HEK293T (cell line): ENCODE data around the gene AQP11.

Experiments
- CTCF ChIA-PET: fragments of 350-600 bp; formaldehyde crosslinking; extraction: SDS; loops from one replicate; lab custom pipeline; 2021; ENCODE audit warnings: antibody characterized with exemption, inconsistent platforms; lab: Yijun Ruan, JAX
- POLR2A ChIA-PET: fragments of 350-600 bp; formaldehyde crosslinking; extraction: SDS; loops from one replicate; lab custom pipeline; 2020; ENCODE audit warnings: antibody characterized with exemption, inconsistent platforms; lab: Yijun Ruan, JAX
- DNase-seq: peaks from one replicate; pipeline ENCODE4 v3.0.0; 2012; ENCODE audit warnings: mixed read lengths; ENCODE audit errors: extremely low spot score
- ARNT ChIP-seq: fragments of 450-650 bp; IDR thresholded peaks from 2 replicates; pipeline ENCODE4 v1.6.1; 2017; ENCODE audit warnings: mild to moderate bottlenecking
- BHLHE40 ChIP-seq: fragments of 450-650 bp; IDR thresholded peaks from 2 replicates; pipeline ENCODE4 v1.6.1; 2016; ENCODE audit warnings: mild to moderate bottlenecking, moderate library complexity, borderline replicate concordance
- CTBP1 ChIP-seq: fragments of 450-650 bp; IDR thresholded peaks from 2 replicates; pipeline ENCODE4 v1.6.1; 2016; ENCODE audit warnings: borderline replicate concordance
- ELF4 ChIP-seq: fragments of 450-650 bp; IDR thresholded peaks from 2 replicates; pipeline ENCODE4 v1.6.1; 2017; ENCODE audit warnings: antibody characterized with exemption
- FOXA1 ChIP-seq: fragments of 450-650 bp; IDR thresholded peaks from 2 replicates; pipeline ENCODE4 v1.6.1; 2016; ENCODE audit warnings: mild to moderate bottlenecking
- FOXK2 ChIP-seq: fragments of 450-650 bp; IDR thresholded peaks from 2 replicates; pipeline ENCODE4 v1.6.1; 2016; ENCODE audit warnings: mild to moderate bottlenecking
- FOXM1 ChIP-seq: fragments of 450-650 bp; IDR thresholded peaks from 2 replicates; pipeline ENCODE4 v1.6.1; 2017; ENCODE audit warnings: mild to moderate bottlenecking, borderline replicate concordance
- HDGF ChIP-seq: fragments of 450-650 bp; IDR thresholded peaks from 2 replicates; pipeline ENCODE4 v1.6.1; 2017; ENCODE audit warnings: antibody characterized with exemption, borderline replicate concordance
- L3MBTL2 ChIP-seq: fragments of 450-650 bp; conservative IDR thresholded peaks from 2 replicates; pipeline ENCODE4 v1.6.1; 2016; ENCODE audit warnings: mild to moderate bottlenecking
- LEF1 ChIP-seq: fragments of 450-650 bp; IDR thresholded peaks from 2 replicates; pipeline ENCODE4 v1.6.1; 2017; ENCODE audit warnings: mild to moderate bottlenecking, borderline replicate concordance
- NFRKB ChIP-seq: fragments of 450-650 bp; IDR thresholded peaks from 2 replicates; pipeline ENCODE4 v1.6.1; 2016; ENCODE audit warnings: mild to moderate bottlenecking, moderate library complexity
- PKNOX1 ChIP-seq: fragments of 450-650 bp; IDR thresholded peaks from 2 replicates; pipeline ENCODE4 v1.6.1; 2016
- SP1 ChIP-seq: fragments of 450-650 bp; IDR thresholded peaks from 2 replicates; pipeline ENCODE4 v1.6.1; 2017
- SUZ12 ChIP-seq: fragments of 450-650 bp; IDR thresholded peaks from 2 replicates; pipeline ENCODE4 v1.6.1; 2016; ENCODE audit warnings: mild to moderate bottlenecking
- TARDBP ChIP-seq: fragments of 450-650 bp; IDR thresholded peaks from 2 replicates; pipeline ENCODE4 v1.6.1; 2016
- ZNF384 ChIP-seq: fragments of 450-650 bp; IDR thresholded peaks from 2 replicates; pipeline ENCODE4 v1.6.1; 2016

Gene AQP11

GRCh38 chr11:77558380-77558779 is 31.4 kb upstream of the AQP11 start:
- POLR2A ChIA-PET: no interaction called here
- TF ChIP-seq FOXM1 (no peak), FOXK2 (no peak), NFRKB (no peak), SP1 (no peak), FOXA1 (no peak), CTBP1 (no peak), ELF4 (no peak), ARNT (no peak), ZNF384 (no peak), TARDBP (no peak), LEF1 (no peak), HDGF (no peak)
- DNase-seq: no peak
- CTCF ChIA-PET: interaction anchor here (0.7 kb wide), 1 partner anchor 250 kb away, joined by 3 read pairs; no protein-coding TSS in a partner anchor

- CTCF ChIA-PET: interaction anchor here (0.7 kb wide), 1 partner anchor 322 kb away, joined by 3 read pairs; no protein-coding TSS in a partner anchor
- no peak for DNase-seq
- POLR2A ChIA-PET: no interaction called here
- TF ChIP-seq BHLHE40 (no peak), SUZ12 (no peak), FOXM1 (no peak), ZNF384 (no peak), HDGF (no peak), LEF1 (no peak), L3MBTL2 (no peak), CTBP1 (no peak), FOXK2 (no peak), ARNT (no peak), TARDBP (no peak), FOXA1 (no peak)
These were observed 29.9 kb upstream of the AQP11 start for GRCh38 chr11:77559686-77560401.

- ChIA-PET POLR2A (no interaction called here), CTCF (interaction anchor here (0.7 kb wide), 1 partner anchor 323 kb away, joined by 3 read pairs; no protein-coding TSS in a partner anchor)
- TF ChIP-seq L3MBTL2: no peak
- no peak for TF ChIP-seq FOXA1
- no peak for TF ChIP-seq LEF1
- no peak for TF ChIP-seq FOXM1
- no peak for TF ChIP-seq HDGF
- TF ChIP-seq ZNF384: no peak
- TF ChIP-seq FOXK2: no peak
- no peak for TF ChIP-seq SP1
- no peak for TF ChIP-seq BHLHE40
- TF ChIP-seq NFRKB: no peak
- TF ChIP-seq ELF4: no peak
- no peak for TF ChIP-seq SUZ12
- no peak for TF ChIP-seq TARDBP
- no peak for TF ChIP-seq PKNOX1
- no peak for DNase-seq
These were observed 29.1 kb upstream of the AQP11 start for GRCh38 chr11:77560605-77561004.

GRCh38 chr11:77561257-77561656 is 28.5 kb upstream of the AQP11 start:
- ChIA-PET POLR2A (no interaction called here), CTCF (interaction anchor here (1.0 kb wide), 1 partner anchor 13 kb away, joined by 4 read pairs; no protein-coding TSS in a partner anchor)
- no peak for DNase-seq
- TF ChIP-seq HDGF: no peak
- TF ChIP-seq FOXA1: no peak
- TF ChIP-seq ARNT: no peak

GRCh38 chr11:77568306-77568705 is 21.4 kb upstream of the AQP11 start:
- TF ChIP-seq FOXA1 (no peak), FOXM1 (no peak), TARDBP (no peak), ARNT (no peak), ZNF384 (no peak), L3MBTL2 (no peak), PKNOX1 (no peak), FOXK2 (no peak), SUZ12 (no peak), HDGF (no peak), ELF4 (no peak), CTBP1 (no peak), LEF1 (no peak), BHLHE40 (no peak), SP1 (no peak), NFRKB (no peak)
- ChIA-PET POLR2A (no interaction called here), CTCF (no interaction called here)
- DNase-seq: no peak

GRCh38 chr11:77568916-77569675 is 20.7 kb upstream of the AQP11 start:
- ChIA-PET POLR2A (no interaction called here), CTCF (no interaction called here)
- no peak for TF ChIP-seq FOXK2
- no peak for TF ChIP-seq FOXA1
- TF ChIP-seq CTBP1: no peak
- TF ChIP-seq TARDBP: no peak
- TF ChIP-seq ZNF384: no peak
- no peak for TF ChIP-seq FOXM1
- TF ChIP-seq BHLHE40: no peak
- TF ChIP-seq ELF4: no peak
- TF ChIP-seq L3MBTL2: no peak
- TF ChIP-seq SUZ12: no peak
- TF ChIP-seq HDGF: no peak
- no peak for TF ChIP-seq ARNT
- TF ChIP-seq PKNOX1: no peak
- DNase-seq: no peak
